DLD1 (cell line): ENCODE results near the gene RHOF.
"Not testable (repeated sequence)": the region's sequence is repeated elsewhere in the genome, so short reads cannot be mapped to it uniquely, and the experiment has no call there.

ENCODE experiments used
- in situ Hi-C: cut with HindIII; loops from 2 replicates; pipeline ENCODE4 v1.10.0; 2017; ENCODE audit warnings: low sequenced_read_pairs

Gene RHOF

GRCh38 chr12:121793838-121794533 lies 498 bp upstream of the RHOF start:
- in situ Hi-C loops, result no loop called here

- in situ Hi-C loops, result no loop called here
Measured at GRCh38 chr12:121792607-121793439, 665 bp downstream of the RHOF start.

- in situ Hi-C loops, result no loop called here
Measured at GRCh38 chr12:121791671-121792551, 1.6 kb downstream of the RHOF start.

- in situ Hi-C loops, result not testable (repeated sequence)
Measured at GRCh38 chr12:121790785-121791184, 2.7 kb downstream of the RHOF start.

GRCh38 chr12:121789800-121790728 lies 3.4 kb downstream of the RHOF start:
- in situ Hi-C loops, result no loop called here

GRCh38 chr12:121789233-121789781 lies 4.2 kb downstream of the RHOF start:
- in situ Hi-C loops, result no loop called here

- in situ Hi-C loops, result no loop called here
Measured at GRCh38 chr12:121788176-121788818, 5.2 kb downstream of the RHOF start.

GRCh38 chr12:121787063-121788025 lies 6.1 kb downstream of the RHOF start:
- in situ Hi-C loops, result no loop called here

- in situ Hi-C loops, result no loop called here
Measured at GRCh38 chr12:121786440-121786825, 7.1 kb downstream of the RHOF start.

GRCh38 chr12:121784460-121784859 lies 9.0 kb downstream of the RHOF start:
- in situ Hi-C loops, result no loop called here

- in situ Hi-C loops, result no loop called here
Measured at GRCh38 chr12:121783766-121784165, 9.7 kb downstream of the RHOF start.

- in situ Hi-C loops, result no loop called here
Measured at GRCh38 chr12:121781998-121782979, 11.2 kb downstream of the RHOF start.

- in situ Hi-C loops, result no loop called here
Measured at GRCh38 chr12:121781484-121781997, 11.9 kb downstream of the RHOF start.

GRCh38 chr12:121780429-121780828 lies 13.1 kb downstream of the RHOF start:
- in situ Hi-C loops, result no loop called here

- in situ Hi-C loops, result no loop called here
Measured at GRCh38 chr12:121779422-121779895, 14.0 kb downstream of the RHOF start.

GRCh38 chr12:121778567-121779421 lies 14.7 kb downstream of the RHOF start:
- in situ Hi-C loops, result no loop called here
